GM12875 (cell line): ENCODE measurements around the gene MBL2.

ENCODE experiments used
- H3K4me3 ChIP-seq: one replicate; pipeline ENCODE4 v1.5.1; 2011; ENCODE audit warnings: low read depth, low read length, control low read depth
- TF ChIP-seq, protein P1 (sequence below): IDR thresholded peaks from 2 replicates; pipeline ENCODE4 v1.5.1; 2011; ENCODE audit warnings: low read depth, mild to moderate bottlenecking, control low read depth, inconsistent platforms, low read length, moderate library complexity, borderline replicate concordance; ENCODE audit not compliant: insufficient read depth

MBL2 gene

DNA sequence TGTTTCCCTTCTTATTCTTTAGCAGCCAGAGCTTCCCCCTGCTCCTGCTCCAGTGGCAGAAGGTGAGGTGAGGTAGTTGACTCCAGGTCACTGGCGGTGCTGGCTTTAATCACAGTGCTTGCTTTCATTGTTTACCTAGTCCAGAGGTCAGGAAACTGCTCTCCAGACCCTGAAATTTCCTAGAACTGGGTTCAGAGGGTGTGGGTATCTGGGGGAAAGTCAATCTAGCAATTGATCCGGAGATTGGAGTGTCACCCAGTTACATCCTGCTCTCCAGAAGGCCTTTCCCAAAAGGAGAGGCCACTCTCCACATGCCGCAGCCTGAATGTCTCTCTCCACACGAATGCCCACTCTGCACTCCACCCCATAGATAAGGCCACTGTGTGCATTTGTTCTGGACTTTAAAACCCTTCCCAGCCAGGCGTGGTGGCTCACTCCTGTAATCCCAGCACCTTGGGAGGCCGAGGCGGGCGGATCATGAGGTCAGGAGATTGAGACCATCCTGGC, 2.1 kb upstream of the MBL2 start:
- TF ChIP-seq, protein P1, sequence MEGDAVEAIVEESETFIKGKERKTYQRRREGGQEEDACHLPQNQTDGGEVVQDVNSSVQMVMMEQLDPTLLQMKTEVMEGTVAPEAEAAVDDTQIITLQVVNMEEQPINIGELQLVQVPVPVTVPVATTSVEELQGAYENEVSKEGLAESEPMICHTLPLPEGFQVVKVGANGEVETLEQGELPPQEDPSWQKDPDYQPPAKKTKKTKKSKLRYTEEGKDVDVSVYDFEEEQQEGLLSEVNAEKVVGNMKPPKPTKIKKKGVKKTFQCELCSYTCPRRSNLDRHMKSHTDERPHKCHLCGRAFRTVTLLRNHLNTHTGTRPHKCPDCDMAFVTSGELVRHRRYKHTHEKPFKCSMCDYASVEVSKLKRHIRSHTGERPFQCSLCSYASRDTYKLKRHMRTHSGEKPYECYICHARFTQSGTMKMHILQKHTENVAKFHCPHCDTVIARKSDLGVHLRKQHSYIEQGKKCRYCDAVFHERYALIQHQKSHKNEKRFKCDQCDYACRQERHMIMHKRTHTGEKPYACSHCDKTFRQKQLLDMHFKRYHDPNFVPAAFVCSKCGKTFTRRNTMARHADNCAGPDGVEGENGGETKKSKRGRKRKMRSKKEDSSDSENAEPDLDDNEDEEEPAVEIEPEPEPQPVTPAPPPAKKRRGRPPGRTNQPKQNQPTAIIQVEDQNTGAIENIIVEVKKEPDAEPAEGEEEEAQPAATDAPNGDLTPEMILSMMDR, result no peak

DNA sequence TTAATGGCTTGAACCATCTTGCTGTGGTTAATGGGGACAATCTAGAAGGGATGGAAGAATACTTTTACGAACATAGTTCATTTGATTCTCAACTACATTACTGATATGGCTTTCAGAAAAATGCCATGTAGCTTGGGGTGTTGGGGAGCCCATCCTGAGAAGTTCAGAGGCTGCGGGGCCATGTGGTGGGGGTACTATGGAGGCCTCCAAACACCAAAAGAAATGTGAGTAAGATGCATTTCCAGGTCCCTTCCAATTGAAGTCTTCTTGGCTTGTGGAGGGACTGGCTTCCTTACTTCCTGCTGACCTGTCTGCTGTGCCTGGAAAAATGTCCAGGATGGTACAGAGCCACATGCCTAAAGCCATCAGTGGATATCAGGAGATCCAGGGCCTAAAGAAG, 1.6 kb upstream of the MBL2 start:
- TF ChIP-seq, protein P1, result no peak

More for the DNA sequence above, 2.1 kb upstream of the MBL2 start:
- no peak overlapping the region for H3K4me3 ChIP-seq

DNA sequence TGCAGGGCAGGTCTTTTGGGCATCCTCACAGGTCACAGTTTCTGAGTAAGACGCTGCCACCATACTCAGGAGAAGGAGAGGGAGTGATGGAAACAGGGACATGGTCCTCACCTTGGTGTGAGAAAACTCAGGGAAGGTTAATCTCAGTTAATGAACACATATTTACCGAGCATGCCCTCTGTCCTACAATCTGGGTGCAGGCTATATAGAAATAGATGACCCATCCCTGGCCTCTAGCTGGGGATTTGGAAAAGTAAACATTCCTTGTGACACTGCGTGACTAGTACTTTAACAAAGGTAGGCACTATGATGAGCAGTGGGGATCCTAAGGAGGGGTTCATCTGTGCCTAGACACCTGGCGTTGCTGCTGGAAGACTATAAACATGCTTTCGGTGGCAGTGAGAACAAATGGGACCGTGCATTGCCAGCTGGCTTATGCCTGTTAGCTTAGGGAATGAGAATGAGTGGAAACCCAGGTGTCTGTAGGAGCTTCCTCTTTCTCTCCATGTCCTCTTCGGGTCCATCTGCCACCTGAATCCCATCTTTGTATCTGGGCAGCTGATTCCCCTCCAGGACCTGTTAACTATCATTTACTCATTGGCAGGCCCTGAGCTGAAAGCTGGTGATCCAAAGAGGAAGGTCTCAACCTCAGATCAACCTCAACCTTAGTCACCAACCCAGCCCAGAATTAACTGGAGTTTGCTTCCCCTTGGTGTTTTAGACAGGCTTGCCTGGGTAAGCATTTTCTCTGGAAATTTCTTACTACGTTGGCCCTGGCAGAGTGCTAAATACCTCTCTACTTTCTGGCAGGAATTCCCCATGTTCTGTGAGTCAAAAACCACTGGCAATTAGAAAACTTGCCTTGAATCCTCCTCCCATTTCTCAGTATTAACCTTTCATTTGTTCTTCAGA, 794 bp downstream of the MBL2 start:
- no peak overlapping the region for H3K4me3 ChIP-seq
- TF ChIP-seq, protein P1, result no peak

More for the DNA sequence above, 1.6 kb upstream of the MBL2 start:
- no peak overlapping the region for H3K4me3 ChIP-seq

DNA sequence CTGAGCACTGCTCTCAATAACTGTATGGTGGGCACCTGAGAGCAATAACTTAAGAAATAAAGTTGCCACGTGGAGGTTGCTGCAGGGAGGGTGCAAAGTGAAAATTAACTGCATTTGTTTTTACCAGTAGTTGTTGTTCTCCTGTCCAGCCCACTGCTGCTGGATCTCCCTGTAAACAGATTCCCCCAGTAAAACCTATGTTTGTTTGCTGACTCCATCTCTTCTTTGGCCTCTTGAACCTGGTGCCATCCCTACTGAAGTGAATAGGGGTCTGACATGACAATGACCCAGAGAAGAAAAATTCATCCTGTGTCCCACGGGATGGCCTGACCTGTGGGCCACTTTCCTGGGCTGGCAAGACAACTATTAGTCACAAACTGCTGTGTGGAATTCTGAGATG, 1.7 kb downstream of the MBL2 start:
- H3K4me3 ChIP-seq, result no peak overlapping the region
- TF ChIP-seq, protein P1, result no peak

DNA sequence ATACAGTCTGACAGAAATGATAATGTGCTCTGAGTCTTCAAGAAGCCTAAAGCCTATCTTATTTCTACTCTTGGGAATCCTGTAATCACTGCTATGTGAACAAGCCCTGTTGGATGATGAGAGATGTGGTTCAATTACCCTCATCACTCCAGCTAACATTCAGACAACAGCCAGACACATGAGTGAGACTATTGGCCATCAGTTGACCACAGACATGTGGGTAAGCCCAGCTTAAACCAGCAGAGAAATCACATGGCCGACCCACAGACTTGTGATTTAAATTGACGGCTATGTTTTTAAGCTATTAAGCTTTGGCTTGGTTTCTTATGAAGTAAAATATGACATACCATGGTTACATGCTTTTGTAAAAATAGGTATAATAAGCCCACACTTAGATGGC, 2.6 kb downstream of the MBL2 start:
- no peak overlapping the region for H3K4me3 ChIP-seq
- TF ChIP-seq, protein P1, result no peak

DNA sequence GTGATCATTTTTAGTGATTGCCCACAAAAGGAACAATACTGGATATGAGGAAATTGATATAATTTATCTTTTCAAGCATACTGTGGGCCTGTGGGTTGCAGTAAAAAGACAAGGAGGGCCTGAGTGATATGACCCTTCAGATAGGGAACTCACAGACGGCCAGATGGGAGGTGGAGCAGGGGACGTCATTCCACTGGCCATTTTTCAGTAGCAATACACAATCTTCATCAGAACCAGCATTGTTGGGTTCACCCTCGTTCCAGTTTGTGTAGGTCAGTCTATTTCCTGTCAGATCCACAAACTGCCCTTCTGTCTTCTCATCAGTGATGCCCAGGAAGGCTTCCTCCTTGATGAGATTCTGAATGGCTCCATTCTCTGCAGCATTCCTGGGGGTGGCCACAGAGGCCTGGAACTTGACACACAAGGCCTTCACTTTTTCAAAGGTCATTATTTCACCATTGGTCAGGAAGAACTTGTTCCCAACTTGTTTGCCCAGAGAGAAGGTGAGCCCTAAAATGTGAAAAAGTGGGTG, 4.5 kb downstream of the MBL2 start:
- no peak overlapping the region for H3K4me3 ChIP-seq
- TF ChIP-seq, protein P1, result no peak
